Uterus (tissue), 4 donors: ENCODE data around the gene MYCL. TPM values are rescaled to one million over a fixed set of nuclear protein-coding genes. Genes with fewer than 3 reads are reported as not detected.

ENCODE experiments used
- DNase-seq, 2 donors: peaks; one replicate each; pipeline ENCODE4 v3.0.0-alpha.2; 2019 to 2020
- H3K27ac ChIP-seq, 2 donors: fragments of 200-600 bp; sonication (generic); 1 replicate in 1 of 2; 2 replicates in 1 of 2; pipeline ENCODE4 v1.5.1; 2016 to 2018
- H3K27me3 ChIP-seq, 2 donors: fragments of 200-600 bp; sonication (generic); one replicate each; pipeline ENCODE4 v1.5.1; 2018 to 2019; ENCODE audit warnings: control low read depth in 1 of 2
- H3K36me3 ChIP-seq, 2 donors: fragments of 200-600 bp; sonication (generic); one replicate each; pipeline ENCODE4 v1.5.1; 2019; ENCODE audit warnings: control low read depth in 1 of 2
- H3K4me1 ChIP-seq, 2 donors: fragments of 200-600 bp; sonication (generic); one replicate each; pipeline ENCODE4 v1.5.1; 2018 to 2019; ENCODE audit warnings: control low read depth in 1 of 2
- H3K4me3 ChIP-seq, 2 donors: fragments of 200-600 bp; sonication (generic); 1 replicate in 1 of 2; 2 replicates in 1 of 2; pipeline ENCODE4 v1.5.1; 2018 to 2019; ENCODE audit warnings: mild to moderate bottlenecking in 1 of 2
- H3K9me3 ChIP-seq, 2 donors: fragments of 200-600 bp; sonication (generic); one replicate each; pipeline ENCODE4 v1.5.1; 2019; ENCODE audit warnings: control low read depth in 1 of 2
- CTCF ChIP-seq, 4 experiments: fragments of 200-600 bp in 2 of 4; fragments of 450-650 bp in 2 of 4; sonication (generic) in 2 of 4; IDR thresholded peaks; one replicate each; pipeline ENCODE4 v1.5.1; 2016 to 2019; ENCODE audit warnings: antibody characterized with exemption in 4 of 4, mild to moderate bottlenecking in 2 of 4, moderate library complexity in 1 of 4
- POLR2A ChIP-seq, 2 donors: fragments of 450-650 bp; IDR thresholded peaks; one replicate each; pipeline ENCODE4 v1.6.1; 2016; ENCODE audit warnings: antibody characterized with exemption in 2 of 2, mild to moderate bottlenecking in 1 of 2, moderate library complexity in 1 of 2
- intact Hi-C: fragments of 100-400 bp; cut with DNase I; formaldehyde crosslinking; loops from one replicate; pipeline ENCODE4 v1.15.1; 2023; ENCODE audit warnings: low total_unique reads
- small RNA-seq: library from RNA; depleted of rRNA; stranded (forward); fragments of <200 nt; gene quantifications from one replicate; pipeline ENCODE3, GENCODE V24; 2016
- total RNA-seq, 4 donors: library from RNA; depleted of rRNA in 3 of 4; stranded (reverse); fragments of >200 nt in 3 of 4; gene quantifications; one replicate each; pipeline versions ENCODE4 v1.1.0 to v1.2.4, GENCODE V29; 2014 to 2023
- donor health status: DM: yes; HTN: yes; CAD: no.

MYCL gene
- total RNA-seq, 4 donors from 2014 or later: 0.40 to 3.6 TPM; not detected in 2

- no peak for TF ChIP-seq CTCF (IDR thresholded peaks at IDR 0.05)
- no peak for TF ChIP-seq POLR2A (IDR thresholded peaks at IDR 0.05)
- intact Hi-C loops: no loop called here
- H3K4me1 ChIP-seq: no peaks in the 10 kb centered on the region
- no peaks in the 10 kb centered on the region for H3K9me3 ChIP-seq
- no peaks in the 10 kb centered on the region for H3K27me3 ChIP-seq
- H3K36me3 ChIP-seq: no peaks in the 10 kb centered on the region
- no peak overlapping the region for H3K4me3 ChIP-seq
- DNase-seq: peak; percentile 40 to 44
- no peak overlapping the region for H3K27ac ChIP-seq
Observed at GRCh38 chr1:39845569-39846566, 55.8 kb downstream of the MYCL start.

Small RNA genes lying within 50 kb of the gene (small RNA-seq; reads per million reads assigned to genes)
- gene RF00019: not detected

Other genes starting within 250 kb of the MYCL start
- 1 to 10 TPM in 2 of 4 donors, not detected in 2; 1.1 to 1.8 TPM for gene NT5C1A, start 229.8 kb downstream of the MYCL start, total RNA-seq
- gene HPCAL4, start 210.5 kb downstream of the MYCL start, total RNA-seq: 1 to 10 TPM in 1 of 4 donors, under 1 TPM in 1, not detected in 2; 0.24 to 3.9 TPM
- gene PPIE, start 163.0 kb downstream of the MYCL start, total RNA-seq: 10 to 100 TPM; 20.0 to 51.5 (median 44.0) TPM
- gene OXCT2, start 130.6 kb downstream of the MYCL start, total RNA-seq: 1 to 10 TPM in 2 of 4 donors, not detected in 2; 1.1 to 1.5 TPM
- gene BMP8B, start 113.1 kb downstream of the MYCL start, total RNA-seq: 1 to 10 TPM in 1 of 4 donors, under 1 TPM in 1, not detected in 2; 0.46 to 1.3 TPM
- gene TRIT1, start 18.4 kb downstream of the MYCL start, total RNA-seq: 10 to 100 TPM; 16.1 to 43.3 (median 30.1) TPM
- gene MFSD2A, start 53.2 kb upstream of the MYCL start, total RNA-seq: 10 to 100 TPM in 1 of 4 donors, 1 to 10 TPM in 3; 2.0 to 16.2 (median 6.5) TPM
- gene CAP1, start 138.8 kb upstream of the MYCL start, total RNA-seq: 100 to 1,000 TPM; 136 to 298 (median 224) TPM
- gene PPT1, start 195.3 kb upstream of the MYCL start, total RNA-seq: 100 to 1,000 TPM in 2 of 4 donors, 10 to 100 TPM in 2; 81.7 to 123 (median 94.5) TPM